GM21723 (cell line): ENCODE results near the gene VIPR2.

Experiments
- ATAC-seq: cut with Tn5 transposase; IDR thresholded peaks from one replicate; pipeline ENCODE4 v1.9.1; 2021; ENCODE audit warnings: mild to moderate bottlenecking, moderate library complexity; ENCODE audit not compliant: unreplicated experiment

VIPR2 gene

GRCh38 chr7:159158125-159158887 lies 13.6 kb upstream of the VIPR2 start:
- no peak for ATAC-seq

DNA sequence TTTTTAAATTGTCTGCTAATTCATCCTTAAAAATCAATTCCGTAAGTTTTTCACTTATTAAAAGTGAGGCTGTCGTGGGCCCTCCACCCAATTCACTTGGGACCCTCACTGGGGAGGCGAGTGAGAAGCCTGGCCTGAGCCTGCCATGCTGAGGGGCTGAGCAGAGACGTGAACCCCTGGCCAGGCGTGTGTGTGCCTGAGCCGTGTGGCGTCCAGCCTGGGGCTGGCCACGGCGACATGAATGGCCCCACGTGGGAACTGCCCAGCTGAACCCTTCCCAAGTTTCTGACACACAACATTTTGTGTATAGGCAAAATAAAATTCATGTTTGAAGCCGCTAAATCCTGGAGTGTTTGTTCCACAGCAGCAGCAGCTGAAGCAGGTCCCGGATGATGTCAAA lies 13.0 kb upstream of the VIPR2 start:
- no peak for ATAC-seq

DNA sequence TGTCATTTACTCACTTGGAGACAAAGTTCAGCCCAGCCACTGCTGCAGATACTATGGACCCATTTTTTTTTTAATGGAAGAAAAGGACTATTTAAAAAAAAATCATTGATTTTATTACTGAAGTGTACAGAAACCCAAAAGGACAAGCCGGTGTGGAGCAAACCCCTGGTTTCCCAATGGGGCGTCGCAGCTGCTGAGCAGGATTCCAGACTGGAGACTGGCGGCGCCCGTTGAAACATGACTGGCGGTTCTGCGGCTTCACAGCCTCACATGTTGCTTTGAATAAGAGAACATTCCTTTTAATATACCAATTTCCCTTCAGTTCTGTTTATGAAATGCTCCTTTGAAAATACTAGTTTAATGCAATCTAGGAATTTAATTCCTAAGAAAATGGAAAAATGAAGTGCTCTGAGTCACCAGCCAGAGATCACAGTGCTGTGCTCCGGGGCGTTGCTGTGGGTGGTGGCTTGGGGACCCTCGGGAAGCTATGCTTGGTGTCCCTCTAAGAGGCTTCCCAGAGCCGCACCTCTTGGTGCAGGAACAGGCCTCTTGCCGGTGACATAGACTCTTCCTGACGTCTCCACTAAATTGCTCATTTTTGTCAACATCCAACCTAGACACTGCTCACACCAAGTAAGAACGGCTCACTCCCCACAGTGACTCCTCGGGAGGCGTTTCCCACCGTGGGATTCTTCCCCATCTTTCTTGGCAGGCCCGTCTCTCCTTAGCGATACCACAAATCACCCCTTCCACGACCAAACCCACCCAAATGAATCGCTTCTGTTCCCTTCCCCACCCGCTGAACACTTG lies 12.0 kb upstream of the VIPR2 start:
- no peak for ATAC-seq

DNA sequence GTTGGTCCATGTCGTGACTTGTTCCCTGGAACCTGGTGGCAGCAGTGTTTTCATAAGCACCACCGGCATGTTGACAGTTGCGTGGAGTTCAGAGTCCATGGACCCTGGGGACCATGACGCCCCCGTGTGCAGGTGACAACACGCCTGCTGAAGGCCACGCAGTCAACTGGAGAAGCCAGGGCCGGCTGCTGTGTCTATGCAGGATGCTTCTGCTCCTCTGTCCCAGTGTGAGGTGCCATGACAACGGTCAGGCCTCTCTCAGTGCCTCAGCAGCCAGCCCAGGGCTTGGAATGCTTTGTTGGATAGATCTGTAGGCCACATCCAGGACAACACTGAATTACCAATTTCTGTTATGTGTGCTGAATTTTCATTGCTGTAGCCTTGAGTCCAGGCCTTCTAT lies 10.7 kb upstream of the VIPR2 start:
- no peak for ATAC-seq

DNA sequence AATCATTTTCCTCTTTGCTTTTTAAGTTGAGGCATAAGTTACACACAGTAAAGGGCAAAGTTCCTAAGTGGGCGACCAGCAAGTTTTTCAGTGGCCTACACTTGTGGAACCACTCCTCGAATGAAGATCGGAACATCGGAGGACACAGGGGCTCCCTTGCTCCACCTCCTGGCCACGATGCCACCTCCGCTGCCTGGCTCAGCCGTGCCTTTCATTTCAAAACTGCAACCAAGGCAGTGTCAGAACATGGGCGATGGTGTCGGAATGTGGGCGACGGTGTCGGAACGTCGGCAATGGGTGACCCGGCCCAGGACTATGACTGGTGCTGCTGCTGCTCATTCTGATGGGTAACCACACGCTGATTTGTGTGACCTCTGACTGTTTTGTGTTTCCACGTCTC lies 9.6 kb upstream of the VIPR2 start:
- no peak for ATAC-seq

DNA sequence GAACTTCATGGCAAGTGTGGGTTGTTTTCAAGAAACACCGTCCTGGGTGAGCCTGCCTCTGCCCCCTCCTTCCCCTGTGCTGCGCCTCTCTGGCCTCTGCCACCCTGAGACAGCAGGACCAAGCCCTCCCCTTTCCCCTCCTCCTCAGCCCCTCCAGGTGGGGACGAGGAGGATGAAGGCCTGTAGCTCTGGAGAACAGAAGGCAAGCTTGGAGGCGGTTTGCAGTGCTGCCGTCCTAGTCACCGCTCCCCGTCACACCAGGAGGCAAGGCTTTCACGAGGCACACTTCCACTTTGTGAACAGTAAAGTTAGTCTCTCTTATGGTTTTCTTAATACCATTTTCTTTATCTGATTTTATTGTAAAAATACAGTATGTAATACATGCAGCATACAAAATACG lies 8.8 kb upstream of the VIPR2 start:
- no peak for ATAC-seq

DNA sequence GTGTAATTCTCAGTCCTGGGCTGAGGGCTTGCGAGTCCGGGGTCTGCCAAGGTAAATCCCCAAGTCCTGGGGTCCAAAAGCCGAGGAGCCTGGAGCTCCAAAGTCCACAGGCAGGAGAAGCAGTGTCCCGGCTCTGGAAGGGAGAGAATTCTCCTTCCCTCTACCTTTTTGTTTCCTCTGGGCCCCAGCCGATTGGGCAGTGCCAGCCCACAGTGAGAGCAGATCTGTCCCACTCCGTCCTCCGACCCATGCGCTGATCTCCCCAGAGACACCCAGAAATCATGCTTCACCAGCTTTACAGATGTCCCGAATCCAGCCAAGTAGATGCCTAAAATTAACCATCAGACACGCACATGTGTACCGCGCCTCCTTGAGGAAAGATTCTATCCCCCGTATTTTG lies 8.1 kb upstream of the VIPR2 start:
- no peak for ATAC-seq

- no peak for ATAC-seq
These were observed 6.6 kb upstream of the VIPR2 start for GRCh38 chr7:159151231-159151630.

- ATAC-seq = no peak
These were observed 4.8 kb upstream of the VIPR2 start for GRCh38 chr7:159149488-159149887.

DNA sequence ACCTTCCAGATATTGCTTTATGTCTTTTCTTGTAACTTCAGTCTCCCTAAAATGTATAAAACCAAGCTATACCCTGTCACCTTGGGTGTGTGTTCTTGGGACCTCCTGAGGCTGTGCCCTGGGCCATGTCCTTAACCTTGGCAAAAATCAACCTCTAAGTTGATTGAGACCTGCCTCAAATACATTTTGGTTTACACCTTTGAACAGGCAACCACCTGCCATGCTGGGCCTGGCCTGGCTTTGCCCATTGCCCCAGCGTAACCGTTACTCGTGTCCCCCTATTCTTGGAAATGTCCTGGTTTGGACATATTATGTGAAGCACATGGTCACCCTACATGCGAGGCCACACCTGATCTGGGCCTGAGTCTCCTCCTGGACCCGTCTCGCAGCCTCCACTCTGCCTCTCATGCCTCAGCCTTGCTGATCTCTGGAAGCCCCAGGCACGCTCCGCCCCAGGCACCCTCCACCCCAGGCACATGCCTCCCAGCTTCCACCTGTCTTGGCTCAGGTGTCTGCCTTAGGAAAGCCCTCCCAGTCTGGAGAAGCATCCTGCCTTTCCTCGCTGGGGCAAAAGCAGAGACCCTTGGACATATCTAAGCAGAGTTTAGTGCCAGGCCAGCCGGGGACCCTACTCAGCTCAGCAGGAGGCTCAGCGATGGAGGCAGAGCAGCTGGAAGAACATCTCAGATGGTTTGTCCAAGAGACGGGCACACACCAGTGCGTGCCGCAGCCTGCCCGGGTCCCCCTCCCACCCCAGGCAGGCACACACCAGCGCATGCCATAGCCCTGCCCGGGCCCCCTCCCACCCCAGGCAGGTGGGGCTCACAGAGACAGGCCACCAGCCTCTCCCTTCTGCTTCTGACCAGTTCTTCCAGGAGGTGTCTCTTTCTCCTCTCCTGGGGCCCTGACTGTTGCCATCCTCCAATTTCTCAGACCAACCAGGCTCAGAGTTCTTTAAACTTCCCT lies 4.0 kb upstream of the VIPR2 start:
- no peak for ATAC-seq

GRCh38 chr7:159147687-159148086 lies 3.0 kb upstream of the VIPR2 start:
- ATAC-seq = no peak

DNA sequence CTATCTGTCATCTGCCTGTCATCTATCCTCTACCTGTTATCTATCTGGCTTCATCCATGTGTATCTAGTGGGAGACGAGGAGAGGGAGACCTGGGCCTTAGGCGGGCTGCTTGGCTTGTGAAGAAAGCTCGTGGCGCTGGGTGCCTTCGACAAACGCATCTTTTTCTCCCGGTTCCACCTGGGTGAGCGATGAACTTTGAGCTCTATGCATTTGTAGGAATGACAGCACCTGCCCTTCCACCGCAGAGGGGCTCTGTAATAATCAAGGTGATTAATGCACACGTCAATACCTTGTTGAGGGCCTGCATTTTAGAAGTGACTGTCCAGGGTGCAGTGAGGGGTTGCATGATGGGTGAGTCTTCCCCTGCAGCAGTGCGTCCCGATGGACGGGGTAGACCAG lies 2.6 kb upstream of the VIPR2 start:
- ATAC-seq = no peak

DNA sequence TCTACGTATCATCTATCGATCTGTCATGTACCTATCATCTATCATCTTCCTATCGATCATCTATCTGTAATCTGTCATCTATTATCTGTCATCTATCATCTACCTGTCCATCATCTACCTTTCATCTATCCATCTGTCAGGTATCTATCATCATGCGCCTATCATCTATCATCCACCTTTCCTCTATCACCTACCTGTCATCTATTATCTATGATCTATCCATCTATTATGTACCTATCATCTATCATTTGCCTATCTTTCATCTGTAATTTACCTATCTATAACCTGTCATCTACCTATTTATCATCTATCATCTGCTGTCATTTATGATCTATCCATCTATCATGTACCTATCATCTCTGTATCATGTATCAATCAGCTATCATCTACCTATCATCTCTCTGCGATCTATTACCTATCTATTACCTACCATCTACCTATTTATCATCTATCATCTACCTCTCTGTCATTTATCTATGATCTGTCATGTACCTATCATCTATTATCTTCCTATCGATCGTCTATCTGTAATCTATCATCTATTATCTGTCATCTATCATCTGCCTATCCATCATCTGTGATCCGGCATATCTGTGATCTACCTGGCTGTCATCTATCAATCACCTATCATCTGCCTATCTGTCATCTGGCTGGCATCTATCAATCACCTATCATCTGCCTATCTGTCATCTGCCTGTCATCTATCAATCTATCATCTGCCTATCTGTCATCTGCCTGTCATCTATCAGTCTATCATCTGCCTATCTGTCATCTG lies 1.6 kb upstream of the VIPR2 start:
- no peak for ATAC-seq

- ATAC-seq = no peak
These were observed 806 bp upstream of the VIPR2 start for GRCh38 chr7:159145490-159145855.

DNA sequence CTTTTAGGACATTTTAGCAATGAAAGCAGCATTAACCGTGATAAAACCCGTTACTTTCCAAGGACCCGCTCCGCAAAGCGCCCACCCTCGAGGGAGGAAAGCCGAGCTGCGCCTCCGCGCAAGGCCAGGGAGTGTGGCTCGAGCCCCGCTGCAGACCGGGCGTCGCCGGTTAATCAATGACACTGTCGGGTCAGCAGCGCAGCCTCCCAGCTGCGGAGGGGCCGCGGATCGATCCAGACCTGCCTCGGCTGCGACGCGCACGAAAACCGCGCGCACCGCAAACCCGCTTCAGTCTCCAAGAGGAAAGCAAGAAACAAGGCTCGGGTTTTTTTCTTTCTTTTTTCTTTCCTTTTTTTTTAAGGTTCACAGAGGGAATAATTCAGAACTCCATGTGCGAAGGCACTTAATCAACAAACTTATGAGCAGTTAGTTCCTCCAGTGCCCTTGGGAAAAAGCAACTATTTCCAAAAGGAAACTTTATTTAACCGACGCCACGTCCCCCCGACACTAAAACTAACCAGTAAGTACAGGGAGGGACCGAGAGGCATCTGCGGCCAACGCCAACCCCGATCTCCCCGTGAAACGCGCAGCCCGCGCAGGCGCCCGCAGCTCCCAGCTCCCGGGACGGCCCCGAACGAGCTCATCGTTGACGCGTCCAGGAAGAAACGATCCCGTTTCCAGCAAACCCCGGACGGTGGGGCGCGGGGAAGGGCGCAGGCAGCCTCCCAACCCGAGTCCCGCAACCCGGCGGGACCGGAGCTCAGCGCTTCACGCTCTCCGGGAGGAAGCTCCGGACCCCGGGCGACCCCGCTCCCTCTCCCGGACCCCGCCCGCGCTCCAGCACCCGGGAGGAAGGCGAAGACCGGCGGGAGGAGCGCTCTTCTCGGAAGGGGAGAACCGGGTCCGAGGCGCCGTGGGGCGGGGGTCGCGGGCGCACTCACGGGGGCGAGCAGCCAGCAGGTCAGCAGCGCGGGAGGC lies 598 bp downstream of the VIPR2 start:
- ATAC-seq = no peak

GRCh38 chr7:159142730-159143129 lies 1.9 kb downstream of the VIPR2 start:
- ATAC-seq = no peak

- ATAC-seq = no peak
These were observed 2.5 kb downstream of the VIPR2 start for GRCh38 chr7:159142199-159142598.

- no peak for ATAC-seq
These were observed 3.0 kb downstream of the VIPR2 start for GRCh38 chr7:159141660-159142059.

GRCh38 chr7:159141167-159141566 lies 3.5 kb downstream of the VIPR2 start:
- ATAC-seq = no peak
